Hippocampal formation (tissue), 2 donors: Measurements from ENCODE around the gene ADORA2B.
"Not testable (repeated sequence)": the region's sequence is repeated elsewhere in the genome, so short reads cannot be mapped to it uniquely, and the experiment has no call there.

ENCODE experiments used
- DNase-seq, 2 donors: peaks; one replicate each; lab custom pipeline; 2025; lab: John Stamatoyannopoulos, UW

The ADORA2B gene

DNA sequence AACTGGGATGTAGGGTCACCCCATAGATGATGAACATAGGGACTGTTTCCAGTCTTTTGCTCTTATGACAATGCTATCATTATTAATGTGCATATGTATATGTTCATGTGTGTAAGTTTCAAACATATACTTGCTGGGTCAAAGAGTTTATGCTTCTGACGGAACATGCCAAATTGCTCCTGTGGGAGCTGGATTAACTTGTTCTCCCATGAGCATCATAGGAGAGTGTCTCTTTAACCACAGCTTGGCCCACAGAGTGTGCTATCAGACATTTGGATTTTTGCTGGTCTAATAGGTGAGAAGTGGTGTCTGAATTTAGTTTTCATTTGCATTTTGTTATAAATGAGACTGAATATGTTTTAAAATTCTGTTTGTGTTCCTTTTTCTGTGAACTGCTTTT, 22.3 kb upstream of the ADORA2B start:
- no peak for DNase-seq

- no peak for DNase-seq
These were observed 18.7 kb upstream of the ADORA2B start for GRCh38 chr17:15926039-15926740.

- no peak for DNase-seq
These were observed 16.6 kb upstream of the ADORA2B start for GRCh38 chr17:15928286-15928785.

GRCh38 chr17:15929941-15930340, 15.0 kb upstream of the ADORA2B start:
- DNase-seq, result no peak

- no peak for DNase-seq
These were observed 14.5 kb upstream of the ADORA2B start for GRCh38 chr17:15930426-15930825.

DNA sequence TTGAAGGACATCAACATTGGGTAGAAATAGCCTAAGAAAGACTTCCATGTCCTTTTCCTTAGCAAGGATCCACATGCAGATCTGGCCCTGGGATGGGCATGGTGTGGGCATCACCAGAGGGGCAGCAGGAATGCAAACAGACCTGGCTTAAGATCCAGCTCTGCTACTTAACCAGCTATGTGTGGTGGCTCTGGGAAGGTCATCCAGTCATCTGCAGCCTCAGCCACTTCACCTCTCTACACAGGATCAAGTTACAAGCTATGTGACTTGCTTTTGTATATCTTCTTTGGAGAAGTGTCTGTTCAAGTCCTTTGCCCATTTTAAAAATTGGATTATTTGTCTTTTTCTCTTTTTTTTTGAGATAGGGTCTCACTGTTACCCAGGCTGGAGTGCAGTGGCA, 13.5 kb upstream of the ADORA2B start:
- DNase-seq, result no peak

GRCh38 chr17:15934866-15935265, 10.1 kb upstream of the ADORA2B start:
- no peak for DNase-seq

DNA sequence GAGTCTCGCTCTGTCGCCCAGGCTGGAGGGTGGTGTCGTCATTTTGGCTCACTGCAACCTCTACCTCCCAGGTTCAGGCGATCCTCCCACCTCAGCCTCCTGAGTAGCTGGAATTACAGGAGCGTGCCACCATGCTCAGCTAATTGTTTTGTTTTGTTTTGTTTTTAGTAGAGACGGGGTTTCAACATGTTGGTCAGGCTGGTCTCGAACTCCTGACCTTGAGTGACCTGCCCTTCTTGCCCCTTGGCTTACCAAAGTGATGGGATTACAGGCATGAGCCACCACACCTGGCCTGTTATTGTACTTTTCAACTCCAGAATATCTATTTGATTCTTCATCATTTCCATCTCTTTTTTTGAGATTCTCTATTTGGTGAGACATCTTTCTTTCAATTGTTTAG, 9.0 kb upstream of the ADORA2B start:
- no peak for DNase-seq

GRCh38 chr17:15936481-15936880, 8.4 kb upstream of the ADORA2B start:
- DNase-seq, result not testable (repeated sequence)

DNA sequence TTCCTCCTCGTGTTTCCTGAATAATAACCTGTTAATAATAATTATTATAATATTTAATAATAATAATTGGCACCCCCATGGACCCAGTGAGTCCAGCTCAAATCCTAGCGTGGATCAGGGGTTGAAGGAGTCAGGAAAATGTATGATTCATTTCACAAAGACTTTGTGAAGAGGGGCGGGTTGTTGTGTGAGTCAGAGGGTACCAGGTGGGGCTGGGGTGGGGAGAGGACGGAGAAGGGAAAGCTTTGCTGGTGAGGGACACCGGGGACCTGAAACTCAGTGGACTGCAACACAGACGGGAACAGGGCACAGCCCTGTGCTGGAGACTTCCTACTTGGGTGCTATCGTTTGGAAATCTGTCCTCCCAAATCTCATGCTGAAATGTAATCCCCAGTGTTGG, 3.1 kb upstream of the ADORA2B start:
- DNase-seq, result no peak

DNA sequence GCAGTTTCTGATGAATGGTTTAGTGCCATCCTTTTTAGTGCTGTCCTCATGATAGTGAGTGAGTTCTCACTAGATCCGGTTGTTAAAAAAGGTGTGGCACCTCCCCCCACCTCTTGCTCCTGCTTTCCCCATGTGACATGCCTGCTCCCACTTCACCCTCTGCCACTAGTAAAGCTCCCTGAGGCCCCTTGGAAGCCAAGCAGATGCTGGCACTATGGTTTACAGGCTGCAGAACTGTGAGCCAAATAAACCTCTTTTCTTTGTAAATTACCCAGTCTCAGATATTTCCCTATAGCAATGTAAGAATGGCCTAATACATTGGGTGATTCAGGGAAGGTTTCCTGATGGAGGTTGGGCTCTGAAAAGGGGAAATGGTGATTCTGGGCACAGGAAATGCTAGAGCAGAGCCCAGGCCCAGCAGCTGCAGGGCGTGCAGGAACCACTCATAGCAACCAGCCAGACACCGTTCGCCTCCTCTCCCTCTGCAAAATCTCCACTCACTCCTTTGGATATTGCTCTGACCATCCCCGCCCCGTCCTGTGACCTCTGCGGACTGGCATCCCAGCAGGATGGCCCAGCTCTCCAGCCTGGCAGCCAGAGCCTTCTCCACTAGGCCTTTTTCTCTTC, 2.6 kb upstream of the ADORA2B start:
- DNase-seq, result no peak

DNA sequence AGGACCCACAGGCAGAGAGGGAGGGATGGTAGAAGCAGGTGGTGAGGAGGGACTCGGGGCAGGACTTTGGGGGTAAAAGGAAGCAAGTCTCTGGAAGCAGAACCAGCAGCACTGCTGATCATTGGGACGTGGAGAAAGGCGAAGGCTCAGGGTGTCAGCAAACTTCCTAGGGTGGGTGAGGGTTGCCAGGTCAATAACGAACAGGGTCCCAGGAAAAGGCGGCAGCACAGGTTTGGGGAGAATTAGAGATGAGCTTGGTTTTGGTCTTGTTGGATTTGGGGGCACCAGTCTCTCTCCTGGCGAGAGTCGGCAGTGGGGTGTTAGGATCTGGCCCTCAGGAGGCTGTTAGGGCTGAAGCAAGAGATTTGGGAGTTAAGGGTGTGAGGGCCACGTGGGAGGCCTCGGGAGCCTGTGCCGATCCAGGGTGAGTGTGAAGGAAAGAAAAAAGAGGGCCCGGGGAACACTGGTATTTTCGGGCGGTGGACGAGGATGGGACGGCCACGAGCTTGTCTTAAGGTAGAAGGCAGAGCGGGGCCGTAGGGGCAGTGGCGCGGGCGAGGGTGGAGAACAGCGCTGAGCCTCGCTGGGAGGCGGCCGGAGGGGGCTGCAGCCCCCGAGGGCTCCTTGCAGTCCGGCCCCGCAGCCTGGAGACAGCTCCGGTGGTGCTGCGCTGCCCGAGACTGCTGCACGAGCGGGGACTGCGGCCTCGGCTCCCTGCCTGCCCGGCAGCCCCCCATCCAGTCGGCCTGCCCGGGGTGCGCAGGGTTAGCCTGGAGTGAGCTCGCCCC, 765 bp upstream of the ADORA2B start:
- no peak for DNase-seq

DNA sequence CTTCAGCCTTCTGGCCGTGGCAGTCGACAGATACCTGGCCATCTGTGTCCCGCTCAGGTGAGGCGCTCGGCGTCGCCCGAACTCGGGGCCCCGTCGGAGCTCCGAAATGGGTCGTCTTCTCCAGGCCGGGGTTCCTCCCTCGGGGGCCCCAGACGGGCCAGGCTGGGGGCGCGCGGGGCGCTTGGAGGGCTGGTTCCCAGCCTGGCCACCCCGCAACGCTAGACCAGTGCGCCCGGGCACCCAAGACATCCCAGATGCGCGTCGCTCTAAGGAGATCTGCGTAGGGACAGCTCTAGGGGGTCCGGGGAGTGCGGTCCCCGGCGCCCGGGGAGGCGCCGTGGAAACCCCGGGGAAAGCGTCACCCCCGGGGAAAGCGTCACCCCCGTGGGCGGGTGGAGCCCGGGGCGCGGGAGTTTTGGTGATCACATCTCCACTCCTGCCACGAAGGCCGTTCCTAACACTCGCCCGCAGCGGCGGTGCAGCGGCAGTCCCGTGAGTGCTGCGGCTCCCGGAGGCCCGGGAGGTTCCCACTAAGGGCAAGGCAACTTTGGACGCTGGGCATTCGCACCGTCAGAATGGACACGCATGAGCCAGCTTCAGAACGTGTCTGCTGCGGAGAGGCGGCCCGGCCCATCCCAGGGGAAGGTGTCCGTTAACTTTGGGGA, 729 bp downstream of the ADORA2B start:
- DNase-seq, result no peak

DNA sequence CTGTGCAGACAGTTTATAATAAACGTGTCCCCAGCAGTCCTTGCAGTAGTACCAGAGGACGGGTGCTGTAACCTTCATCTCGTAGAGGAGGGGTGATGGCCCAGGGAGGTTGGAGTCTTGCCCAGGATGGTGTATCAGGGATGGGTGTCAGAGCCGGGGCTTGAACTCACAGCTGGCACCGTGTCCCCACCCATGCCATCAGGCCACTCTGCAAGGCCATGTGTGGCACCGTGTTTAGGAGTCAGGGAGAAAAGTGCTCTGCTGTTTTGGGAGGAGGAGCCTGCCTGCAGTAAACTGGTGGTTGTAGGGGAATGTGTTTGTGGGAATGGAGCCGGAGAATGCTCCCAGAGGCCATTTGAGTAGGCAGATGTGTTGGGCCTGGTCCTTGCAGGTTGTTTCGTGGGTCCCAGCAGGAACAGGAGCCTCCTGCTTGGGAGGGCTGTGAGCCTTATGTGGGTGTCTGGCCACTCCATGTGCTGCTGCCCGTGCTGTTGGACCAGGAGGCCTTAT, 1.7 kb downstream of the ADORA2B start:
- DNase-seq, result no peak

DNA sequence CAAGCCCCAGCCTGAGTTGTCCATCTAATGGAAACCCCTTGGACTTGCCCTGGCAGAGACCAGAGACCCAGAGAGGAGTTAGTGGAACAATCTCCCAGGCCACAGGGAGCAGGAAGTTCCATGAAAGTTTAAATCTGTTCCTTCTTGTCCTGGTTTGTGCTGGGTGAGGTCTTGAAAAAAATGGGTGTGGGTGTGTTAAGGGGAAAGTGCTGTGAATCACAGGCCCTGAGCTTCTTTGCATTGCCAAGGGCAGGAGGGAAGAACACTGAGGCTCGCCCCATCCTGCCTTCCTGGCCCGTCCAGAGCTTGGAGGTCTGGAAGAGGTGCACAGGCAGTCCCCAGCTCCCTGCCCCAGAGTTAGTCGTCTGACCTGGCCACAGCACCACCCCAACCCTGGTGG, 2.3 kb downstream of the ADORA2B start:
- DNase-seq, result no peak

DNA sequence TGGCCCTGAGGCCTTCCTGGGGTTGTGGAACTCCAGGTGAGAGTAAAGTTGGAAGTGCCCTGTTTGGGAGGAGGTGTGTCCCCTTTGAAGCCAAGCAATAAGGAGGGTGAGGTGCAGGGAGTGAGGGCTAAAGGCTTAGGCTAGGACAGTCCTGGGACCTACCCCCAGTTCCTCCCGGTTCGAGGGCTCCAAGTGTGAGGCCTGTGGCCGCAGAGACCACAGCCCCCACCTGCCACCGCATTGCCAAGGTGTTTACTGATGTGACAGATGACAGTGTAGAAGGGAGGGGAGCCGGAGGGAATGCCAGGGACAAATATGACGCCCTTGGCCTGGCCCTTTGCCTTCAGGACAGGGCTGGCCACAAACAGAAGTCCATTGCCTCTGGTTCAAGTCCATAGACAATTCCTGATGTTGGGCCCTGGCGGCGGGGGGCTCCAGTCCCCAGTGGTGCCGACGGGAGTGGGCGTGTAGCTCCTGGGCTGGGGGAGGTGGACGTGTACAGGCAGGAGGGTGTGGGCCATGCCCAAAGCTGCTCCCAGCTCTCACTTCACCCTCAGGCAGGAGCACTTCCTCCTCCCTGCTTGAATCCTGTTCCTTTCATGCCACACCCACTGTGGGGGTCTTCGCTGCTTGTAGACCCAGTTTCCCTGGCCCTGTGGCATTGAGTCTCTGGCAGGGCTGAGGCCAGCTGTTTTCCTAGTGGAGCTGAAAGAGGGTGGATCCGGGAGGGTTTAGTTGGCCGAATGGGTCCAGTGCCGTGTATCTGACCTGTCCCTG, 3.2 kb downstream of the ADORA2B start:
- no peak for DNase-seq

DNA sequence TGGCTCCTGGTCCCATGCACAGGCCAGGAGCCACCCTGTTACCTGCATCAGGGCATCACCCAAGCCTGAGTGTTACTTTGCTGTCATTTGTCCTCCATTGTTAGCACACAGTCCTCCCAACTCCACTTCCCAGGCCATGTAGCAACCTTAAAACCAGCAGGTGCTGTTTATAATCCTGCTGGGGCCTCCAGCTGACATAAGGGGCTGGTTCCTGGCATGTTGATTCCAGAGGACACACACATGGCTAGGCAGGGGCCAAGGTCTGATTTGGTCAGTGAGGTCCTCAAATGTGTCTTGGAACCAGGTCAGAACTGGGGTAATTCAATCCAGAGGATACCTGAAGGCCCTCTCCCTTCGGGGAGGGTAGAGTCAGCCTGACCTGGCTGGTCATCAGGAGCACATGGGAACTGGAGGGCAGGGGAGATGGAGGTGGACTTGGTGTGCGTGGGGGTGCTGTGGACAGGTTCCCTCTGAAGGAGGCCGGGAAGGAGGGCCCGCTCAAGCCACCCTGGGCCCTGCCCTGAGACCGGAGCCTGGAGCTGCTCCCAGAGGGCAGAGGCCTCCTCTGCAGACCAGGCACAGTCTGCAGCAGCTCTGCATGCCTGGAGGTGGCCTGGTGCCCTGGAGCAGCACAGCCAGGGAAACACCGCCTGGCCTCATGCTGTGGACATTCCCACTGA, 6.6 kb downstream of the ADORA2B start:
- DNase-seq, result no peak

GRCh38 chr17:15952048-15952532, 7.2 kb downstream of the ADORA2B start:
- DNase-seq, result no peak

GRCh38 chr17:15952916-15953790, 8.2 kb downstream of the ADORA2B start:
- no peak for DNase-seq

- DNase-seq, result no peak
These were observed 9.3 kb downstream of the ADORA2B start for GRCh38 chr17:15954222-15954621.
